ENCODE results near the gene DPP6.
"Not testable (repeated sequence)": the region's sequence is repeated elsewhere in the genome, so short reads cannot be mapped to it uniquely, and the experiment has no call there.

Gene DPP6

GRCh38 chr7:154155928-154156327, 103.7 kb downstream of the DPP6 start:
- DNase-seq, result not testable (repeated sequence)

- not testable (repeated sequence) for DNase-seq
Measured at GRCh38 chr7:154162921-154163320, 110.7 kb downstream of the DPP6 start.

- not testable (repeated sequence) for DNase-seq
Measured at GRCh38 chr7:154163642-154164041, 111.4 kb downstream of the DPP6 start.

GRCh38 chr7:154167051-154167450, 114.9 kb downstream of the DPP6 start:
- DNase-seq, result no peak

- DNase-seq, result no peak
Measured at GRCh38 chr7:154167807-154168206, 115.6 kb downstream of the DPP6 start.

GRCh38 chr7:154171422-154171821, 119.2 kb downstream of the DPP6 start:
- DNase-seq, result no peak

GRCh38 chr7:154172236-154172635, 120.0 kb downstream of the DPP6 start:
- DNase-seq, result no peak

GRCh38 chr7:154177584-154177983, 125.4 kb downstream of the DPP6 start:
- no peak for DNase-seq

GRCh38 chr7:154178895-154179294, 126.7 kb downstream of the DPP6 start:
- no peak for DNase-seq

- no peak for DNase-seq
Measured at GRCh38 chr7:154183482-154183881, 131.3 kb downstream of the DPP6 start.

GRCh38 chr7:154183946-154184345, 131.7 kb downstream of the DPP6 start:
- DNase-seq, result no peak

- no peak for DNase-seq
Measured at GRCh38 chr7:154186811-154187210, 134.6 kb downstream of the DPP6 start.

- no peak for DNase-seq
Measured at GRCh38 chr7:154188330-154188729, 136.1 kb downstream of the DPP6 start.

GRCh38 chr7:154195266-154195665, 143.1 kb downstream of the DPP6 start:
- DNase-seq, result no peak

GRCh38 chr7:154198481-154198880, 146.3 kb downstream of the DPP6 start:
- DNase-seq, result no peak

- no peak for DNase-seq
Measured at GRCh38 chr7:154200241-154200640, 148.0 kb downstream of the DPP6 start.

- DNase-seq, result no peak
Measured at GRCh38 chr7:154202002-154202401, 149.8 kb downstream of the DPP6 start.

GRCh38 chr7:154204046-154204445, 151.8 kb downstream of the DPP6 start:
- DNase-seq, result no peak

GRCh38 chr7:154212861-154213260, 160.7 kb downstream of the DPP6 start:
- DNase-seq, result no peak

GRCh38 chr7:154217688-154218340, 165.6 kb downstream of the DPP6 start:
- no peak for DNase-seq

- DNase-seq, result no peak
Measured at GRCh38 chr7:154231732-154232131, 179.5 kb downstream of the DPP6 start.

GRCh38 chr7:154232700-154233099, 180.5 kb downstream of the DPP6 start:
- DNase-seq, result no peak

GRCh38 chr7:154241988-154242387, 189.8 kb downstream of the DPP6 start:
- no peak for DNase-seq

GRCh38 chr7:154242709-154243108, 190.5 kb downstream of the DPP6 start:
- no peak for DNase-seq

- no peak for DNase-seq
Measured at GRCh38 chr7:154252046-154252445, 199.8 kb downstream of the DPP6 start.

Data from suppressor macrophage treated with lipopolysaccharide for 4 hours (primary cell).